ENCODE measurements around the gene GPR143.
"Not testable (repeated sequence)": the region's sequence is repeated elsewhere in the genome, so short reads cannot be mapped to it uniquely, and the experiment has no call there.

Gene GPR143

GRCh38 chrX:9765737-9766097 is at the start of gene GPR143:
Gene GPR143, minus strand, starts transcription at chrX:9765847. Its CDS starts 30 bp downstream, at chrX:9765817.
- DNase-seq, result no peak

- DNase-seq, result not testable (repeated sequence)
Measured at GRCh38 chrX:9811086-9811485, 45.4 kb upstream of the GPR143 start.

DNA sequence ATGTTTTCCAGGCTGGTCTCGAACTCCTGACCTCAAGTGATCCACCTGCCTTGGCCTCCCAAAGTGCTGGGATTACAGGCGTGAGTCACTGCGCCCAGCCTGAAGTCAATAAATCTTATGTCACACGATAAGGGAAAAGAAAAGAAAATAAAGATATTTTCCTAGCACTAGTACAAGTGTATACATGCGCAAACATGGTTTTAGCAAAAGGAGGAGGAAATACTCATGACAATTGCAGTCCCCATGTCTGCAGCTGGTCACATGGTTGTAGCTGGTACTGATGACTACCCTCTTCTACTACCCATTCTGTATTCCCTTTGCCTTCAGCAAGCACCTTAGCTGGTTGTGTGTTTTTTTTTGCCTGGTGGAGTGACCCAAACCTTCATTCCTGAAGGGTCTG is 44.2 kb upstream of the GPR143 start:
- not testable (repeated sequence) for DNase-seq

DNA sequence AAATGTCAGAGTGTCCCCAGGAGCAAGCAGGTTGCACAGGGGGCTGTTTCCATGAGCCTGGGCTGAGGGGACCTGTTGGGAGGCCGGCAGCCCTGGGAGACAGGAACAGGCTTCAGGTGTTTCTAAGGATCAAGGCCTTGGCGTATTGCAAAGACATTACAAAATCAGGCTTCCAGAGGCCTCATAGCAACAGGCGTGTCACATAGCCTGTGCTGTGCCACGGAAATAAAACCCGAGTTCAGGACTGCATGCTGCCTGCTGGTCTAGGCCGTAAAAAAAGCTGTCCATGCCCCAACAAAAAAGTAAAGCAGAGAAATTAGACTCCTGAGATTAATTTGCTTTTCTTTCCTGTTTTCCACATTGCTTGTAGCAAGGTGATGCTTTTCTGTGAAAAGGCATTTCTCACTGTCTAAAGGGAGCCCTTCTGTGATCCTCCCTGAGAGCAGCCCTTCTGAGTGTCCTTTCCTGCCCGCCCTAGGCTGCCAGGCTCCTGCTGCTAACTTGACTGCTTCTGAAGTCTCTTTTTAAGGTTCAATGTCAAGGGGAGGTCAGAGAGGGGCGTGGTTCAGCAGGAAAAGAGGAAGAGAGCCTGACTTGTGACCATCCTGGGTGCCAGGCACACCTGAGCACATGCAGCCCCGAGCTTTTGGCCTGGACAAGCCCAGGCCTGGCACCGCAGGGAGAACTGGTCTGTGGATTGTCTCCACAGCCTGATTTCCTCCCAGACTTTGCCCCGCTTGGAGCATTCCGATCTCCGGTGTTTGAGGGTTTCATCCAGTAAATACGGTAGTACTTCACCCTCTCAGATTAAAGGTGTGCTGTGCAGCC is 41.9 kb upstream of the GPR143 start:
- DNase-seq, result no peak

DNA sequence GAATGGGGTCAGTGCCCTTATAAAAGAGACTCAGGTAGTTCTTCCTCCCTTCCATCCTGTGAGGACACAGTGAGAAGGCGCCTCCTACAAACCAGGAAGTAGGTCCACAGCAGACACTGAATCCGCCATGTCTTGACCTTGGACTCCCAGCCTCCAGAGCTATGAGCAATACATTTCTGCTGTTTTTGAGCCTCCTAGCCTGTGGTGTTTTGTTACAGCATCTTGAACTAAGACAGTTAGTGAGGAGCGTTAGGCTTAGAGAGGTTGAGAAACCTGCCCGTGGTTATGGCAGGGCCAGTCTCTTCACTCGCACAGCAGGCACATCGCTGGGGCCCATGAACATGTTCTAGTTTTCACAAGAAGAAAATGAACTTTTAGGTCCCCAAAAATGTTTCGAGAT is 40.3 kb upstream of the GPR143 start:
- no peak for DNase-seq

DNA sequence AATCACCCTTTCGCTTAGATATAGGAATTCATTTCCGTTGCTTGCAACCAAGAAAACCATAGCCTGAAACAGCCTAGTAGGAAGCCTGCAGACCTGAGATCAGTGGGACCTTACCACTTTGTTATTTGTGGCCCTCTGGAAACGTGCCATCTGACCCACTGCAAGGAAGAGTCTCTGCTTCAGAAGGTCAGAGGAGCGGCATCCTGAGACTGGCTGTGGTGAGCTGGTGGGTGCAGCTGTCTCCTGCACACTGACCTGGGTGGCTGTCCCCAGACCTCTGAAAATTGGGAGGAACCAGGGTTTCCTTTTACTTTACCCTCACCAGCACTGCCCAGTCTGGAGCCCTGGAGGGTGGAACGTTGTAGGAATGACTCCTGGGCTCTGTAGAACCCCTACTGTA is 38.8 kb upstream of the GPR143 start:
- no peak for DNase-seq

- DNase-seq, result no peak
Measured at GRCh38 chrX:9802737-9803136, 37.1 kb upstream of the GPR143 start.

GRCh38 chrX:9797384-9798360 is 32.0 kb upstream of the GPR143 start:
- no peak for DNase-seq

- DNase-seq, result no peak
Measured at GRCh38 chrX:9794495-9794894, 28.8 kb upstream of the GPR143 start.

DNA sequence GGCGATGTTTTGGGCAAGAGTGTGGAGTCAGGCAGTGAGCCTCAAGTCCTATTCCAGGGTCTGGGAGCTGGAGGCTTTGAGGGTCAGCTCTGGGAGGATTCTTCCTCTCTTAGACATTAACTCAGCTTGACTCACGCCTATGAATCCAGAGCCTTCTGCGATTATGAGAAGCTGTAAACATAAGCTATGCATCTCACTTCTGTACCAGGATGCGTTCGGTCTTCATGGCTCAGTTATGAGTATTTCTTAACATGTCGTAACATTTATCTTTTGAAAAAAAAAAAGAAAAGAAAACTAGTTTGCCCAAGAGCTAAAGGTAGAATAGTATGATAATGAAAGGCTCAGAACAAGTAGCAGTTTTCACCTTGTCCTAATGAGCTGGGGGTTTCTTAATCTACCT is 25.2 kb upstream of the GPR143 start:
- no peak for DNase-seq

DNA sequence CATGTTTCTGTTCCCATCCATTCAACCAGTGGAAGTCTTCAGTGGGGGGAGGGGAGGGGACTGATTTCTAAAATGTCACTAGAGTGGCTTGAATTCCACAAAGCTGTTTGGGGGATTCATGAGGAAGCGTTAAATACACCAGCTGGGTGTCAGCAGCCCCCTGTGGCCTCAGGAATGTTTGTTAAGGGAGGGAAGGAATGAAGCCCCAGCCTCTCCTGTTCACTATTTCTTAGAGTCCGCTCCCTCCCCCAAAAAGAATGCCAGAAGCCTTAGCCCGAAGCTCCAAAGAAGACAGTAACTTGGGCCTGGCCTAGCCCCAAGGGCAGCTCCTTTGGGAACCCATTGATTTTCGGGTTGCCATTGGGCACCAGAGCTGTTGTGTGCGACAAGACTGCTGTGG is 23.9 kb upstream of the GPR143 start:
- no peak for DNase-seq

GRCh38 chrX:9788911-9789310 is 23.3 kb upstream of the GPR143 start:
- DNase-seq, result no peak

GRCh38 chrX:9786798-9787635 is 21.4 kb upstream of the GPR143 start:
- DNase-seq, result no peak

GRCh38 chrX:9785944-9786797 is 20.5 kb upstream of the GPR143 start, which contains the start of gene SHROOM2:
Gene SHROOM2, plus strand, starts transcription at chrX:9786429. Its CDS starts 117 bp downstream, at chrX:9786546.
- no peak for DNase-seq

- DNase-seq, result no peak
Measured at GRCh38 chrX:9785254-9785943, 19.8 kb upstream of the GPR143 start.

GRCh38 chrX:9784332-9784731 is 18.7 kb upstream of the GPR143 start:
- no peak for DNase-seq

DNA sequence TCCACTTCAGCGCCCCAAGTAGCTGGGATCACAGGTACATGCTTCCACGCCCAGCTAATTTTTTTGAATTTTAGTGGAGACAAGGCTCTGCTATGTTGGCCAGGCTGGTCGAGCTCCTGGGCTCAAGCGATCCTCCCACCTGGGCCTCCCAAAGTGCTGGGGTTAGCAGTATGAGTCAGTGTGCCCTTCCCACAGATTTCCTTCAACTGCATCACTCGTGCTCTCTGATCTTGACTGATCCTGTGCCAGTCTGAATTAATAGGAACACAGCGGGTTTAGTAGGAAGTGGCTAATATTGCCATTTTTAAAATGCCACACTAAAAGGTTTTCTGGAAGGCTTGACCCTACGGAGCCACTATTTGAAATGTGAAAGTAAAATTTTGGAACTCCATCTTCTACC is 16.3 kb upstream of the GPR143 start:
- no peak for DNase-seq

GRCh38 chrX:9775930-9776329 is 10.3 kb upstream of the GPR143 start:
- no peak for DNase-seq

- DNase-seq, result no peak
Measured at GRCh38 chrX:9772943-9773342, 7.3 kb upstream of the GPR143 start.

DNA sequence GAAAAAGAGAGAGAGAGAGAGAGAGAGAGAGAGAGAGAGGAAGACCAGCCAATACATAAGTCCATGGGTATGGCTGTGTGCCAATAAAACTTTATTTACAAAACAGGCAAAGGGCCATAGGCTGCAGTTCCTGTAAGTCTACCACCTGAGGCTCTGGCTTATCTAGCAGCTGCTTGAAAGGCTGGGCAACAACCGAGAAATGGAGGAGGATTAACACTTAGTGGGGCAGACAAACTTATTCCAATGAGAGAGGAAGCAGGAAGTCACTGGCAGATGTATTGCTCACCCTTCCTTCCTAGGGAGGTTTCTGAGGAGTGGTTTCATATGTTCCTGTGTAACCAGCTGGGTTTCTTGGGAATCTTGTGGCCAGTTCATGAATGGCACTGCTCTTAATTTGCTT is 4.7 kb upstream of the GPR143 start:
- DNase-seq, result no peak

GRCh38 chrX:9768321-9768839 is 2.7 kb upstream of the GPR143 start:
- DNase-seq, result peak; percentile 23

All from NCI-H2171 treated with DMSO at 0.1 percent for 48 hours (cell line).